Vagina (tissue), 2 donors: ENCODE measurements around the gene KRT7. TPM values are rescaled to one million over a fixed set of nuclear protein-coding genes. Genes with fewer than 3 reads are reported as not detected.

Experiments
- DNase-seq, 2 donors: peaks; one replicate each; pipeline ENCODE4 v3.0.0-alpha.2; 2017; ENCODE audit errors: extremely low spot score in 2 of 2
- H3K27ac ChIP-seq: fragments of 200-600 bp; sonication (generic); one replicate; pipeline ENCODE4 v1.5.1; 2019
- H3K27me3 ChIP-seq: fragments of 200-600 bp; sonication (generic); one replicate; pipeline ENCODE4 v1.5.1; 2019
- H3K36me3 ChIP-seq, 2 donors: fragments of 200-600 bp; sonication (generic); one replicate each; pipeline ENCODE4 v1.5.1; 2017 to 2019
- H3K4me1 ChIP-seq: fragments of 200-600 bp; sonication (generic); one replicate; pipeline ENCODE4 v1.5.1; 2019
- H3K4me3 ChIP-seq, 2 donors: fragments of 200-600 bp; sonication (generic); 1 replicate in 1 of 2; 2 replicates in 1 of 2; pipeline ENCODE4 v1.5.1; 2016 to 2019
- H3K9me3 ChIP-seq: fragments of 200-600 bp; sonication (generic); one replicate; pipeline ENCODE4 v1.5.1; 2019
- CTCF ChIP-seq, 3 experiments: fragments of 450-650 bp in 2 of 3; fragments of 200-600 bp in 1 of 3; sonication (generic) in 1 of 3; IDR thresholded peaks; one replicate each; pipeline ENCODE4 v1.5.1; 2017 to 2019; ENCODE audit warnings: antibody characterized with exemption in 3 of 3, mild to moderate bottlenecking in 2 of 3, moderate library complexity in 2 of 3
- POLR2A ChIP-seq, 2 donors: fragments of 450-650 bp; IDR thresholded peaks; one replicate each; pipeline ENCODE4 v1.6.1; 2017; ENCODE audit warnings: antibody characterized with exemption in 2 of 2, mild to moderate bottlenecking in 2 of 2, moderate library complexity in 2 of 2
- POLR2AphosphoS5 ChIP-seq, 2 donors: sonication (generic); formaldehyde crosslinking; IDR thresholded peaks; one replicate each; pipeline ENCODE4 v1.9.0; 2017; ENCODE audit warnings: antibody characterized with exemption in 2 of 2, mild to moderate bottlenecking in 2 of 2, low read depth in 1 of 2; ENCODE audit not compliant: insufficient read depth in 1 of 2
- intact Hi-C: fragments of 100-400 bp; cut with DNase I; formaldehyde crosslinking; loops from one replicate; pipeline ENCODE4 v1.15.1; 2023
- total RNA-seq: library from RNA; depleted of rRNA; stranded (reverse); fragments of >200 nt; gene quantifications from one replicate; pipeline ENCODE4 v1.2.3, GENCODE V29; 2016

Gene KRT7
- total RNA-seq, 1 donor from 2014 or later, result 7.6 TPM

- Histone ChIP-seq H3K27me3 (no peaks in the 10 kb centered on the region), H3K36me3 (no peaks in the 10 kb centered on the region), H3K9me3 (no peaks in the 10 kb centered on the region), H3K4me1 (peaks cover 38% of the 10 kb centered on the region), H3K4me3 (no peak overlapping the region), H3K27ac (no peak overlapping the region)
- intact Hi-C loops, result no loop called here
- DNase-seq, result peak; percentile 74 to 85
- TF ChIP-seq POLR2A (IDR thresholded peaks at IDR 0.05) (no peak), POLR2AphosphoS5 (IDR thresholded peaks at IDR 0.05; ENCODE audit: insufficient read depth in 1 of 2, low read depth in 1 of 2) (no peak), CTCF (IDR thresholded peaks at IDR 0.05) (no peak)
Observed at GRCh38 chr12:52277486-52278245, 44.6 kb downstream of the KRT7 start.

GRCh38 chr12:52278575-52279421 is 45.8 kb downstream of the KRT7 start:
- peak; percentile 88 to 93 for DNase-seq
- Histone ChIP-seq H3K27ac (peak overlapping the region; percentile 90), H3K36me3 (no peaks in the 10 kb centered on the region), H3K27me3 (no peaks in the 10 kb centered on the region), H3K4me1 (peaks cover 38% of the 10 kb centered on the region), H3K9me3 (no peaks in the 10 kb centered on the region), H3K4me3 (peak overlapping the region; percentile 11 to 33)
- TF ChIP-seq POLR2A (IDR thresholded peaks at IDR 0.05) (no peak), CTCF (IDR thresholded peaks at IDR 0.05) (peak; percentile 69 to 92 (median 90)), POLR2AphosphoS5 (IDR thresholded peaks at IDR 0.05; ENCODE audit: insufficient read depth in 1 of 2, low read depth in 1 of 2) (peak in 1 of 2 donors; percentile 51)
- intact Hi-C loops, result no loop called here

- TF ChIP-seq POLR2AphosphoS5 (IDR thresholded peaks at IDR 0.05; ENCODE audit: insufficient read depth in 1 of 2, low read depth in 1 of 2) (no peak), POLR2A (IDR thresholded peaks at IDR 0.05) (no peak)
- Histone ChIP-seq H3K36me3 (no peaks in the 10 kb centered on the region), H3K9me3 (no peaks in the 10 kb centered on the region), H3K4me3 (no peak overlapping the region), H3K27ac (peak overlapping the region; percentile 90), H3K4me1 (peaks cover 38% of the 10 kb centered on the region), H3K27me3 (no peaks in the 10 kb centered on the region)
- DNase-seq, result peak in 1 of 2 donors; percentile 67
- intact Hi-C loops, result no loop called here
Observed at GRCh38 chr12:52279422-52280318, 46.6 kb downstream of the KRT7 start.

- intact Hi-C loops, result no loop called here
- Histone ChIP-seq H3K9me3 (no peaks in the 10 kb centered on the region), H3K27me3 (no peaks in the 10 kb centered on the region), H3K36me3 (no peaks in the 10 kb centered on the region), H3K27ac (peak overlapping the region; percentile 90), H3K4me3 (no peak overlapping the region), H3K4me1 (peaks cover 38% of the 10 kb centered on the region)
- peak; percentile 95 to 98 for DNase-seq
- TF ChIP-seq POLR2A (IDR thresholded peaks at IDR 0.05), result no peak
- peak; percentile 12 to 88 for TF ChIP-seq POLR2AphosphoS5 (IDR thresholded peaks at IDR 0.05; ENCODE audit: insufficient read depth in 1 of 2, low read depth in 1 of 2)
Observed at GRCh38 chr12:52280319-52280795, 47.3 kb downstream of the KRT7 start.

- Histone ChIP-seq H3K27me3 (no peaks in the 10 kb centered on the region), H3K36me3 (no peaks in the 10 kb centered on the region), H3K9me3 (no peaks in the 10 kb centered on the region), H3K4me3 (no peak overlapping the region), H3K4me1 (peaks cover 38% of the 10 kb centered on the region), H3K27ac (peak overlapping the region; percentile 90)
- DNase-seq, result peak; percentile 95 to 96
- TF ChIP-seq POLR2A (IDR thresholded peaks at IDR 0.05) (no peak), CTCF (IDR thresholded peaks at IDR 0.05) (no peak), POLR2AphosphoS5 (IDR thresholded peaks at IDR 0.05; ENCODE audit: insufficient read depth in 1 of 2, low read depth in 1 of 2) (peak in 1 of 2 donors; percentile 15)
- intact Hi-C loops, result no loop called here
Observed at GRCh38 chr12:52280796-52281560, 47.9 kb downstream of the KRT7 start.
